Measurements from ENCODE around the gene DGAT2. TPM values are rescaled to one million over a fixed set of nuclear protein-coding genes. Genes with fewer than 3 reads are reported as not detected.

DGAT2 gene
- total and polyA plus RNA-seq, 2 donors from 2014 or later, result 1.4 to 7.0 TPM

DNA sequence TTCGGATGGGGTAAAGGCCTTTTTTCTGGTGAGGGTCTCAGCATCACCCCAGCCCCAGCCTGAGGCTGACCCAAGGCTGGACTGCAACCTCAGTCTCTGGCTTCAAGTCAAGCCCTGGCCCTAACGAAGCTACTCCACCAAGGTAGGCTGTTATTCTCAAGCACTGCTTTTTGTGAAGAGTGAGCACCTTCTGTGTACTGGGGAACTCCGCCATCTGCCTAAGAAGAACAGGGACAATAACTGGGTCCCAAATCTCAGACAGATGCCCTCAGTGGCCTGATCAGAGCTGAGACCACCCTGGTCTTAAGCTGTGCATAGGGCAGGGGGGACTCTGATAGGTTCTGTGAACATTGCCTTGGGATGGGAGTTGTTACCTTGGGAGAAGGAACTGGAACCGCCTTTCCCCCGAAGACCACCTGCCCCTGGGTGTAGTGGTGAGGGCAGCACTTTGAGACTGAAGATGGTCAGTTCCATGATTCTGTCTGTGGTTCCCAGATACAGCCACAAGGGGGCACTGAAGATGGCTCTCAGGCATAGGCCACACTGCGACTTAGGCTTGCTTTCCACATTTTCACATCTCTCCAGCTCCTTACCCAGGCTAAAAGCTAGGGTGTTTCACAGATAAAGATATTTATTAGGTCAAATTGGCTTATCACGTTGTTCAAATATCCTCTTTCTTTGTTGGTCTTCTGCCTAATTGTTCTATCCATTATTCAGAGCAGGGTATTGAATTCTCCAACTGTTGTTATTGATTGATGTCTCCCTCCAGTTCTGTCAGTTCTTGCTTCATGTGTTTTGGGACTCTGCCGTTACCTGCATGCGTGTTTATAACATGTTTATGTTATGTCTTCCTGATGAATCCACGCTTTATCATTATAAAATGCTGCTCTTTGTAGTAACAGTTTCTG, 34.6 kb downstream of the DGAT2 start:
- Histone ChIP-seq H3K9ac (ENCODE audit: low read length in 3 of 3) (no peak overlapping the region), H3K27ac (ENCODE audit: low read depth in 2 of 2, low read length in 2 of 2) (no peak overlapping the region), H3K4me3 (ENCODE audit: low read length in 3 of 3) (no peak overlapping the region), H3K36me3 (ENCODE audit: control insufficient read depth in 2 of 3, insufficient read depth in 3 of 3, low read length in 3 of 3) (no peaks in the 10 kb centered on the region), H3K9me3 (ENCODE audit: control insufficient read depth in 2 of 3, insufficient read depth in 1 of 3, low read length in 3 of 3) (no peaks in the 10 kb centered on the region), H3K4me1 (ENCODE audit: control insufficient read depth in 2 of 3, insufficient read depth in 2 of 3, low read depth in 1 of 3, low read length in 3 of 3) (no peaks in the 10 kb centered on the region), H3K27me3 (ENCODE audit: control insufficient read depth, insufficient read depth, low read length) (no peaks in the 10 kb centered on the region)
- intact Hi-C loops (cut with DNase I), result no loop called here
- TF ChIP-seq, protein P1, sequence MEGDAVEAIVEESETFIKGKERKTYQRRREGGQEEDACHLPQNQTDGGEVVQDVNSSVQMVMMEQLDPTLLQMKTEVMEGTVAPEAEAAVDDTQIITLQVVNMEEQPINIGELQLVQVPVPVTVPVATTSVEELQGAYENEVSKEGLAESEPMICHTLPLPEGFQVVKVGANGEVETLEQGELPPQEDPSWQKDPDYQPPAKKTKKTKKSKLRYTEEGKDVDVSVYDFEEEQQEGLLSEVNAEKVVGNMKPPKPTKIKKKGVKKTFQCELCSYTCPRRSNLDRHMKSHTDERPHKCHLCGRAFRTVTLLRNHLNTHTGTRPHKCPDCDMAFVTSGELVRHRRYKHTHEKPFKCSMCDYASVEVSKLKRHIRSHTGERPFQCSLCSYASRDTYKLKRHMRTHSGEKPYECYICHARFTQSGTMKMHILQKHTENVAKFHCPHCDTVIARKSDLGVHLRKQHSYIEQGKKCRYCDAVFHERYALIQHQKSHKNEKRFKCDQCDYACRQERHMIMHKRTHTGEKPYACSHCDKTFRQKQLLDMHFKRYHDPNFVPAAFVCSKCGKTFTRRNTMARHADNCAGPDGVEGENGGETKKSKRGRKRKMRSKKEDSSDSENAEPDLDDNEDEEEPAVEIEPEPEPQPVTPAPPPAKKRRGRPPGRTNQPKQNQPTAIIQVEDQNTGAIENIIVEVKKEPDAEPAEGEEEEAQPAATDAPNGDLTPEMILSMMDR (IDR thresholded peaks at IDR 0.05; ENCODE audit: borderline replicate concordance, extremely low read depth, insufficient read depth), result peak; percentile 95
- DNase-seq (peak; percentile 62 to 84 (median 76)), FAIRE-seq (no peak)

- Histone ChIP-seq H3K36me3 (ENCODE audit: control insufficient read depth in 2 of 3, insufficient read depth in 3 of 3, low read length in 3 of 3) (no peaks in the 10 kb centered on the region), H3K4me3 (ENCODE audit: low read length in 3 of 3) (no peak overlapping the region), H3K4me1 (ENCODE audit: control insufficient read depth in 2 of 3, insufficient read depth in 2 of 3, low read depth in 1 of 3, low read length in 3 of 3) (peaks cover 0 to 4% (median 0%) of the 10 kb centered on the region in 3 donors), H3K9me3 (ENCODE audit: control insufficient read depth in 2 of 3, insufficient read depth in 1 of 3, low read length in 3 of 3) (no peaks in the 10 kb centered on the region), H3K27ac (ENCODE audit: low read depth in 2 of 2, low read length in 2 of 2) (no peak overlapping the region), H3K27me3 (ENCODE audit: control insufficient read depth, insufficient read depth, low read length) (no peaks in the 10 kb centered on the region), H3K9ac (ENCODE audit: low read length in 3 of 3) (no peak overlapping the region)
- no peak for DNase-seq
- intact Hi-C loops (cut with DNase I), result no loop called here
- TF ChIP-seq, protein P1 (IDR thresholded peaks at IDR 0.05; ENCODE audit: borderline replicate concordance, extremely low read depth, insufficient read depth), result no peak
- FAIRE-seq, result no peak
These were observed 40.5 kb downstream of the DGAT2 start for GRCh38 chr11:75809111-75809510.

- TF ChIP-seq, protein P1 (IDR thresholded peaks at IDR 0.05; ENCODE audit: borderline replicate concordance, extremely low read depth, insufficient read depth), result no peak
- DNase-seq (no peak), FAIRE-seq (no peak)
- intact Hi-C loops (cut with DNase I), result no loop called here
- Histone ChIP-seq H3K9me3 (ENCODE audit: control insufficient read depth in 2 of 3, insufficient read depth in 1 of 3, low read length in 3 of 3) (no peaks in the 10 kb centered on the region), H3K4me1 (ENCODE audit: control insufficient read depth in 2 of 3, insufficient read depth in 2 of 3, low read depth in 1 of 3, low read length in 3 of 3) (peaks cover 0 to 6% (median 0%) of the 10 kb centered on the region in 3 donors), H3K27me3 (ENCODE audit: control insufficient read depth, insufficient read depth, low read length) (no peaks in the 10 kb centered on the region), H3K9ac (ENCODE audit: low read length in 3 of 3) (no peak overlapping the region), H3K36me3 (ENCODE audit: control insufficient read depth in 2 of 3, insufficient read depth in 3 of 3, low read length in 3 of 3) (no peaks in the 10 kb centered on the region), H3K4me3 (ENCODE audit: low read length in 3 of 3) (no peak overlapping the region), H3K27ac (ENCODE audit: low read depth in 2 of 2, low read length in 2 of 2) (no peak overlapping the region)
These were observed 41.4 kb downstream of the DGAT2 start for GRCh38 chr11:75809991-75810390.

Measured in kidney (tissue), 14 donors.